ENCODE measurements around the gene ITGAX. TPM values are rescaled to one million over a fixed set of nuclear protein-coding genes. Genes with fewer than 3 reads are reported as not detected.
A peak's percentile ranks its signal among the peaks of the same experiment; 100 is the strongest.

Gene ITGAX
- total RNA-seq, 4 donors from 2014 or later = 0.22 to 0.91 (median 0.56) TPM

DNA sequence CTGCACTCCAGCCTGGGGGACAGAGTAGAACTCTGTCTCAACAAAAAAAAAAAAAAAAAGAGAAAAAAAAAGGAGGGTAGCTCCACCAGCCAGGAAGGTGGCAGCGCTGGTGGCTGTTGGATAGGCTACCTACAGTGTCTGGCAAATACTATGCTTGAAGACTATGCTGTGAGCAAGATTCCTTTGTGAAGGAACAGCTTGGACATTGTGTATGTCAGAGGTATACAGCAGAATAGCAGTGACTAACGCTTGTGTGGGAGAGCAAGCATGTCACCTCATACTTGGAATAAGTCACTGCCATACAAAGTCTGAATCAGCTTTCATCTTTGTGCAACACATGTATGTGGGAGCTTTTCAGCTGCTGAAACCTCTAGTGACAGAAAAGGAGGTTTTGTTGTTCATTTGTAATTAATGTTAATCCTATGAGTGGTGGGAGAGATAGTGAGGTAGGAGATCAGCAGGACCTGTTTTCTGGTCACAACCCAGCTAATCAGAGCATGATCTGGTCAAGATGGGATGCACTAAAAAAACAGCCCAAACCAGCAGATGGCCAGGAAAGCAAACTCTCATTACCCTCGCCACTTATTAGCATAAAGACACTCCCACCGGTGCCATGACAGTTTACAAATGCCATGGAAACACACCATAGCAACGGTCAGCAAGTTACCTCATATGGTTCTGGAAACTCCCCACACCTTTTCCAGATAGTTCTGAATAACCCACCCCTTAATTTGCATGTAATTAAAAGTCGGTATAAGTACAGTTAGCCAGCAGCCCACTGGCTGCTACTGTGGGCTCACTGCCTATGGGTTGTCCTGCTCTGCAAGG lies 31.4 kb downstream of the ITGAX start:
- no peaks in the 10 kb centered on the region for H3K36me3 ChIP-seq
- TF ChIP-seq, protein P1, sequence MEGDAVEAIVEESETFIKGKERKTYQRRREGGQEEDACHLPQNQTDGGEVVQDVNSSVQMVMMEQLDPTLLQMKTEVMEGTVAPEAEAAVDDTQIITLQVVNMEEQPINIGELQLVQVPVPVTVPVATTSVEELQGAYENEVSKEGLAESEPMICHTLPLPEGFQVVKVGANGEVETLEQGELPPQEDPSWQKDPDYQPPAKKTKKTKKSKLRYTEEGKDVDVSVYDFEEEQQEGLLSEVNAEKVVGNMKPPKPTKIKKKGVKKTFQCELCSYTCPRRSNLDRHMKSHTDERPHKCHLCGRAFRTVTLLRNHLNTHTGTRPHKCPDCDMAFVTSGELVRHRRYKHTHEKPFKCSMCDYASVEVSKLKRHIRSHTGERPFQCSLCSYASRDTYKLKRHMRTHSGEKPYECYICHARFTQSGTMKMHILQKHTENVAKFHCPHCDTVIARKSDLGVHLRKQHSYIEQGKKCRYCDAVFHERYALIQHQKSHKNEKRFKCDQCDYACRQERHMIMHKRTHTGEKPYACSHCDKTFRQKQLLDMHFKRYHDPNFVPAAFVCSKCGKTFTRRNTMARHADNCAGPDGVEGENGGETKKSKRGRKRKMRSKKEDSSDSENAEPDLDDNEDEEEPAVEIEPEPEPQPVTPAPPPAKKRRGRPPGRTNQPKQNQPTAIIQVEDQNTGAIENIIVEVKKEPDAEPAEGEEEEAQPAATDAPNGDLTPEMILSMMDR (IDR thresholded peaks at IDR 0.05 in 4 of 5, conservative IDR thresholded peaks at IDR 0.05 in 1 of 5) = no peak
- TF ChIP-seq POLR2A (IDR thresholded peaks at IDR 0.05) = no peak
- H3K27me3 ChIP-seq = no peaks in the 10 kb centered on the region
- intact Hi-C loops (cut with DNase I; ENCODE audit: low total_unique reads) = no loop called here
- in situ Hi-C loops (cut with MboI; ENCODE audit: low sequenced_read_pairs in 4 of 4) = loop anchor here in 1 of 4 donors (10.0 kb wide), 1 partner anchor 58 kb away; the partner anchor contains the start of gene ZNF843
- ATAC-seq (peak; percentile 46 to 52), DNase-seq (no peak)
- no peak overlapping the region for H3K4me3 ChIP-seq
- H3K27ac ChIP-seq = no peak overlapping the region
- H3K9me3 ChIP-seq = no peaks in the 10 kb centered on the region
- H3K4me1 ChIP-seq = no peaks in the 10 kb centered on the region

DNA sequence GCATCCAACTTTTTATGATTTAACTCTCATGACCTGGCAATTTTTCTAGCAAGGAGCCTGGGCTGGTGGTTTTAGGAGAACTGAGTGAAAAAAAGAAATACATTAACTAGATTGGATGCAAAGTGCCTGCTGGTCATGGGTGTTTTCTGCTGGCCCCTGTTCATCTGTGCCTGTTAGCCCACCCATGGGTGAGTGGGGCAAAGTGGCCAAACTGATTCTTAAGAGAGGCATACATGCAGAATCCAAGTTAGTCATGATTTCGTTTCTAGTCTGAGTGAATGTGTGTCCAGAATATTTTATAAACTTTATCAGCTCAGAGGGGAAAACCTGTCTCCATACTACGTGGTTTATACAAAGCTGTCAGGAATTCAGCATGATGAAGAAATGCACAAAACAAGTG lies 33.6 kb downstream of the ITGAX start:
- DNase-seq (no peak), ATAC-seq (no peak)
- in situ Hi-C loops (cut with MboI; ENCODE audit: low sequenced_read_pairs in 4 of 4) (loop anchor here in 1 of 4 donors (10.0 kb wide), 1 partner anchor 56 kb away; the partner anchor contains the start of gene ZNF843), intact Hi-C loops (cut with DNase I; ENCODE audit: low total_unique reads) (no loop called here)
- Histone ChIP-seq H3K36me3 (no peaks in the 10 kb centered on the region), H3K9me3 (no peaks in the 10 kb centered on the region), H3K27me3 (no peaks in the 10 kb centered on the region), H3K27ac (no peak overlapping the region), H3K4me3 (no peak overlapping the region), H3K4me1 (no peaks in the 10 kb centered on the region)
- TF ChIP-seq POLR2A (IDR thresholded peaks at IDR 0.05) = no peak
- TF ChIP-seq, protein P1 (IDR thresholded peaks at IDR 0.05 in 4 of 5, conservative IDR thresholded peaks at IDR 0.05 in 1 of 5) = no peak

DNA sequence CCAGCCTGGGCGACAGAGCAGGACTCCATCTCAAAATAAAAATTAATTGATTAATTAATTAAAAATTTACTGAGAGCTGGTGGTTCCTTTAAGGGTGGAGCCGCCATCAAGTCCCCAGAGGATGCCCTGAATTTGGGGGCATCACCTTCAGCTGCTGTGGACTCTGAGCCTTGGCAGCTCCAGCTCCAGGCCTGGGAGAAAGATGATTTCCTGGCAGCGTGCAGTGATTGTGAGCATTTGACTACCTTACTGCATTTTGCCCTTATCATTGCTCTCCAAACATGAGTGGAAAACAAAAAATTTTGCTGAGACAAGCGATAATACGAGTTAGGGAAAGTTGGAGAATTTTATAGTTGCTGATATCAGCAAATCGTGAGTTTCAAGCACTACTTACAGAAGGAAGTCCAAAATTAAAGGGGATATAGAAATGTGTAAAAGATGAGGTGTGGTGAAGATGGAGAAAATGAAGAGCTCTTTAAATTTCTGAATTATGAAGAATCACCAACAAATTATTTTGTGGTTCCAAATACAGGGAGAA lies 35.6 kb downstream of the ITGAX start:
- intact Hi-C loops (cut with DNase I; ENCODE audit: low total_unique reads) = no loop called here
- no peaks in the 10 kb centered on the region for H3K36me3 ChIP-seq
- H3K9me3 ChIP-seq = no peaks in the 10 kb centered on the region
- H3K27me3 ChIP-seq = no peaks in the 10 kb centered on the region
- no peak overlapping the region for H3K27ac ChIP-seq
- no peak for TF ChIP-seq POLR2A (IDR thresholded peaks at IDR 0.05)
- TF ChIP-seq, protein P1 (IDR thresholded peaks at IDR 0.05 in 4 of 5, conservative IDR thresholded peaks at IDR 0.05 in 1 of 5) = no peak
- H3K4me3 ChIP-seq = no peak overlapping the region
- ATAC-seq = no peak
- in situ Hi-C loops (cut with MboI; ENCODE audit: low sequenced_read_pairs in 4 of 4) = no loop called here
- DNase-seq = no peak
- H3K4me1 ChIP-seq = no peaks in the 10 kb centered on the region

DNA sequence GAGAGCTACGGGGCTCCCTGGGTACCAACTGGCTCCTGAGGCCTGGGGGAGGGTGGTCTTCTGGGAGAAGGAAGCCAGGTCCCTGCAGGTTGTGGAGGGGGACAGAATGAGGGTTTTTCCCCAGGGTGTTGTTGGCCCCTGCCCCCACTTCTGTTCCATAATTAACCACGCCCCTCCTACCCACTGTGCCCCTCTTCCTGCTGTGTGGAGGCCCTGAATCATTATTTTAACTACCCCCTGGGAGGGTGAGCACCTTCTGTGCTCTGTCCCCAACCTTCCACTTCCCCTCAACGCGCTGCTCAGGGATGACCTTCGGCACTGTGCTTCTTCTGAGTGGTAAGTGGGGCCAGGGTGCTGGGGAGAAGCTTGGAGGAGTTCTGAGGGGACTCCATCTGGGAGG lies 38.1 kb downstream of the ITGAX start, which contains the start of gene ITGAD:
TSS of gene ITGAD (plus strand) at position 280 of the 400 bp plus-strand sequence. CDS start at position 306, 26 bp downstream.
- Histone ChIP-seq H3K4me3 (no peak within 1 kb of the TSS), H3K9me3 (no peaks in the 10 kb centered on the region), H3K27me3 (no peaks in the 10 kb centered on the region), H3K27ac (no peak within 1 kb of the TSS), H3K36me3 (no peaks in the 10 kb centered on the region), H3K4me1 (no peaks in the 10 kb centered on the region)
- ATAC-seq (no peak), DNase-seq (no peak)
- intact Hi-C loops (cut with DNase I; ENCODE audit: low total_unique reads) (no loop called here), in situ Hi-C loops (cut with MboI; ENCODE audit: low sequenced_read_pairs in 4 of 4) (no loop called here)
- TF ChIP-seq, protein P1 (IDR thresholded peaks at IDR 0.05 in 4 of 5, conservative IDR thresholded peaks at IDR 0.05 in 1 of 5) = no peak
- no peak for TF ChIP-seq POLR2A (IDR thresholded peaks at IDR 0.05)

Data from gastrocnemius medialis (tissue), 4 donors.